ENCODE measurements around the gene POU6F2. TPM values are rescaled to one million over a fixed set of nuclear protein-coding genes. Genes with fewer than 3 reads are reported as not detected.
A peak's percentile ranks its signal among the peaks of the same experiment; 100 is the strongest.

POU6F2 gene
- total RNA-seq, 1 donor from 2014 or later, result 34.7 TPM

DNA sequence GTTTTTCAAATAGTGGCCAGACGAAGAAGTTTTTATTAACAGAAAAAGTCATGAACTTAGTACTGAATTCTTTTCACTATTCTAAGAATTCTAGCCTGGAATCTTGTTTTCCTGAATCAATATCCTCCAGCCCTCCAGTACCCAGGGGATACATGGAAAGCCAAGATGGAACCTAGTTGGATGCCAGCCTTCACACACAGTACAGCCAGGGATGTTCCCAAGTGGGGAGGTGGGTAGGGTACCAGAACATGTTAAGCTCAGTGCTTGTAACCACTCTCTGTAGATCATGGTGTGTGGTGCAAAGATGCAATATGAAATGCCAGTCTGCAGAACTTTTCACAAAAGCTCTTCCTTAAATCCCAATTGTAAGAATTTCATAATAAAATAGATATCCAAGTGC lies 128.0 kb downstream of the POU6F2 start:
- Mint-ChIP-seq H3K27ac (ENCODE audit: unreplicated experiment) (no peak overlapping the region), H3K4me1 (ENCODE audit: low read depth, unreplicated experiment) (peaks cover 15% of the 10 kb centered on the region), H3K9me3 (ENCODE audit: unreplicated experiment) (no peaks in the 10 kb centered on the region), H3K27me3 (ENCODE audit: unreplicated experiment) (peaks cover 3% of the 10 kb centered on the region), H3K36me3 (ENCODE audit: unreplicated experiment) (no peaks in the 10 kb centered on the region), H3K4me3 (ENCODE audit: unreplicated experiment) (no peak overlapping the region)
- no peak for DNase-seq
- TF ChIP-seq CTCF (IDR thresholded peaks at IDR 0.05; ENCODE audit: partially characterized antibody, unreplicated experiment), result no peak

DNA sequence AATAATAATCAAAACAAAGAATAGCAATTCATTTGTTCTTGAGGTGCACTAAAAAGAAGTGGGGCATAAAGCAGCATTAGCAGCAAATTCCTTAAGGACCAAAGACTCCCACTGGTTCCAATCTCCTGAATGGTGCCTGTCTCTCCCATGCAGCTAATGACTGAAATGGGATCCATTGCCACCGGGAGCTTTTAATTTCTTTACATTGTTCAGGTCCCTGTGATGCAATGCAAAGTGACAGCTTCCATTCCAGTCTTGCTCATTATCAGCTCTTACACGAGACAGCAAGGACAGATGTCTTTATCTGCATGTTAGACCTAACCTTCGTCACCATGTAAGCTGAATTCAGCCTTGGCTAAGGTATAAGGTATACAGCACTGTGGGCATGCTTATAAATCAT lies 148.1 kb downstream of the POU6F2 start:
- Mint-ChIP-seq H3K4me1 (ENCODE audit: low read depth, unreplicated experiment) (peaks cover 25% of the 10 kb centered on the region), H3K36me3 (ENCODE audit: unreplicated experiment) (no peaks in the 10 kb centered on the region), H3K9me3 (ENCODE audit: unreplicated experiment) (peaks cover 7% of the 10 kb centered on the region), H3K27me3 (ENCODE audit: unreplicated experiment) (peaks cover 4% of the 10 kb centered on the region), H3K4me3 (ENCODE audit: unreplicated experiment) (peak overlapping the region; percentile 44), H3K27ac (ENCODE audit: unreplicated experiment) (no peak overlapping the region)
- TF ChIP-seq CTCF (IDR thresholded peaks at IDR 0.05; ENCODE audit: partially characterized antibody, unreplicated experiment), result no peak
- DNase-seq, result no peak

GRCh38 chr7:39127058-39127457 lies 149.3 kb downstream of the POU6F2 start:
- H3K4me1 Mint-ChIP-seq (ENCODE audit: low read depth, unreplicated experiment), result peaks cover 35% of the 10 kb centered on the region
- no peak overlapping the region for H3K4me3 Mint-ChIP-seq (ENCODE audit: unreplicated experiment)
- no peaks in the 10 kb centered on the region for H3K36me3 Mint-ChIP-seq (ENCODE audit: unreplicated experiment)
- peaks cover 11% of the 10 kb centered on the region for H3K9me3 Mint-ChIP-seq (ENCODE audit: unreplicated experiment)
- no peak for DNase-seq
- no peak overlapping the region for H3K27ac Mint-ChIP-seq (ENCODE audit: unreplicated experiment)
- peaks cover 8% of the 10 kb centered on the region for H3K27me3 Mint-ChIP-seq (ENCODE audit: unreplicated experiment)
- TF ChIP-seq CTCF (IDR thresholded peaks at IDR 0.05; ENCODE audit: partially characterized antibody, unreplicated experiment), result no peak

DNA sequence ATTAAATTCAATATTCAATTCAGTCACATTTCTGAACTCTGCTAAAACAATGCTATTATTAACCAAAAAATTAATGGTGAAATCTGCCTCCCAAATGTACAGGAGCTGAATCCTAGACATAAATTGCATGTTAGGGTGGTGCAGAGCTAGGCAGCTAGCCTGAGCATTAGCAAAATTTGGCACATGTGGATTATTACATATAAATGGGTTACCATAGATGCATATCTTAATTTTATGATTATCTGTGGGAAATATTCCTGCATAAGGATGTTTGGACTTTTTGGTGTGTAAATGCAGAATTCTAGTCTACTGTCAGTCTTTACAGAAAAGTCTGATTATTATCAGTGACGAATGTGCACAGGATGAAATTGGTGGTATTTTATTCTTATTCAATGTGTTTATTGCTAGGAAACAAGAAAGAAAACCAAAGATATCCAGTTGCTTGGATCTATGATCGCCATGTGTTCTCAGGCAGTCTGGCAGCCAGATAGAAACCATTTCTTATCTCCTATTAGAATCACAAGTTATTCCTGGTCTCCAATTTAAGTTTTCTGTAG lies 150.7 kb downstream of the POU6F2 start:
- DNase-seq, result no peak
- TF ChIP-seq CTCF (IDR thresholded peaks at IDR 0.05; ENCODE audit: partially characterized antibody, unreplicated experiment), result no peak
- peaks cover 48% of the 10 kb centered on the region for H3K4me1 Mint-ChIP-seq (ENCODE audit: low read depth, unreplicated experiment)
- H3K27me3 Mint-ChIP-seq (ENCODE audit: unreplicated experiment), result peaks cover 11% of the 10 kb centered on the region
- H3K27ac Mint-ChIP-seq (ENCODE audit: unreplicated experiment), result no peak overlapping the region
- H3K4me3 Mint-ChIP-seq (ENCODE audit: unreplicated experiment), result no peak overlapping the region
- H3K9me3 Mint-ChIP-seq (ENCODE audit: unreplicated experiment), result peaks cover 14% of the 10 kb centered on the region
- no peaks in the 10 kb centered on the region for H3K36me3 Mint-ChIP-seq (ENCODE audit: unreplicated experiment)

DNA sequence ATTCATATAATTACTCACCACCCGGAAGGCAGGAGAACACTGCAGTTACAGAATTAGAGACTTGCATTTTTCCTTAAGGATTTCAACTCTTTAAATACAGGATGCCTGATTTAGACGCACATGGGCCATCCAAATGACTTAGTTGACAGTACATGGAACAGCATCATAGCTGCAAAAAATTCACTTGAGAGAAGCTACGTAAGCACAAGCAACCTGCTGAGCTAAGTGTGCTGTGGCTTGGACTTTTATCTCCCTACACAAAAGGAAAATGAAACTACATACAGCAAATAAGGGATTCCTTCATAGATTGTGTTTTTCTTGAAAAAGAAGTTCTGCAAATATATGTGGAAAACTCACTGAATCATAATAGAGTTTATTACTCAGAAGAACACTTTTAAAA lies 152.6 kb downstream of the POU6F2 start:
- Mint-ChIP-seq H3K4me3 (ENCODE audit: unreplicated experiment) (no peak overlapping the region), H3K9me3 (ENCODE audit: unreplicated experiment) (peaks cover 14% of the 10 kb centered on the region), H3K36me3 (ENCODE audit: unreplicated experiment) (no peaks in the 10 kb centered on the region), H3K4me1 (ENCODE audit: low read depth, unreplicated experiment) (peaks cover 46% of the 10 kb centered on the region), H3K27me3 (ENCODE audit: unreplicated experiment) (peaks cover 11% of the 10 kb centered on the region), H3K27ac (ENCODE audit: unreplicated experiment) (peak overlapping the region; percentile 77)
- TF ChIP-seq CTCF (IDR thresholded peaks at IDR 0.05; ENCODE audit: partially characterized antibody, unreplicated experiment), result no peak
- DNase-seq, result no peak
